Left lung (tissue), 10 donors: ENCODE measurements around the gene HAGHL. TPM values are rescaled to one million over a fixed set of nuclear protein-coding genes. Genes with fewer than 3 reads are reported as not detected.

Experiments used
- ATAC-seq: fragments of 200-7000 bp; cut with Tn5 transposase; one replicate; pipeline ENCODE4 v1.9.1; 2020; ENCODE audit warnings: moderate library complexity
- DNase-seq, 4 donors: peaks; one replicate each; pipeline ENCODE4 v3.0.0-alpha.2; 2013 to 2020
- H3K27ac ChIP-seq, 2 donors: fragments of 200-600 bp; sonication (generic) in 1 of 2; one replicate each; pipeline versions ENCODE4 v1.5.0 to v1.8.0; 2020 to 2021
- H3K27me3 ChIP-seq, 2 donors: fragments of 200-600 bp; sonication (generic) in 1 of 2; one replicate each; pipeline versions ENCODE4 v1.5.0 to v1.8.0; 2020 to 2021
- H3K36me3 ChIP-seq, 2 donors: fragments of 200-600 bp; sonication (generic) in 1 of 2; one replicate each; pipeline versions ENCODE4 v1.5.0 to v1.8.0; 2020 to 2021
- H3K4me1 ChIP-seq, 2 donors: fragments of 200-600 bp; one replicate each; pipeline ENCODE4 v1.8.0; 2021
- H3K4me3 ChIP-seq, 2 donors: fragments of 200-600 bp; sonication (generic) in 1 of 2; one replicate each; pipeline versions ENCODE4 v1.5.0 to v1.8.0; 2020 to 2021; ENCODE audit warnings: mild to moderate bottlenecking in 1 of 2
- H3K9me3 ChIP-seq, 2 donors: fragments of 200-600 bp; sonication (generic) in 1 of 2; one replicate each; pipeline versions ENCODE4 v1.5.0 to v1.8.0; 2020 to 2021
- intact Hi-C, 2 donors: fragments of 100-400 bp; cut with DNase I; formaldehyde crosslinking; loops; one replicate each; pipeline versions ENCODE4 v1.11.2 to v1.14.2; 2022
- polyA plus RNA-seq, 6 donors: library from polyadenylated mRNA; unstranded; fragments of 120-200 nt; gene quantifications; one replicate each; pipeline ENCODE4 v1.2.1, GENCODE V29; 2013; ENCODE audit not compliant: insufficient read length in 6 of 6
- total RNA-seq, 2 donors: library from RNA; stranded (reverse); fragmentation: NEBNext Ultra II Directional; extraction: Animal tissue kit (Norgen Biotek cat#: 25700); gene quantifications; one replicate each; pipeline ENCODE4 v1.2.1, GENCODE V29; 2021
- TF ChIP-seq, protein P1 (sequence below), 2 donors: fragments of 200-600 bp; sonication (generic) in 1 of 2; IDR thresholded peaks; one replicate each; pipeline versions ENCODE4 v1.5.0 to v1.8.0; 2021; ENCODE audit warnings: antibody characterized with exemption in 2 of 2
- donor health status: DM: no; HTN: yes; CAD: no.
- donor health status: DM: no; HTN: no; CAD: no.

The HAGHL gene
- total and polyA plus RNA-seq, 8 donors: 2.4 to 9.9 (median 4.4) TPM

DNA sequence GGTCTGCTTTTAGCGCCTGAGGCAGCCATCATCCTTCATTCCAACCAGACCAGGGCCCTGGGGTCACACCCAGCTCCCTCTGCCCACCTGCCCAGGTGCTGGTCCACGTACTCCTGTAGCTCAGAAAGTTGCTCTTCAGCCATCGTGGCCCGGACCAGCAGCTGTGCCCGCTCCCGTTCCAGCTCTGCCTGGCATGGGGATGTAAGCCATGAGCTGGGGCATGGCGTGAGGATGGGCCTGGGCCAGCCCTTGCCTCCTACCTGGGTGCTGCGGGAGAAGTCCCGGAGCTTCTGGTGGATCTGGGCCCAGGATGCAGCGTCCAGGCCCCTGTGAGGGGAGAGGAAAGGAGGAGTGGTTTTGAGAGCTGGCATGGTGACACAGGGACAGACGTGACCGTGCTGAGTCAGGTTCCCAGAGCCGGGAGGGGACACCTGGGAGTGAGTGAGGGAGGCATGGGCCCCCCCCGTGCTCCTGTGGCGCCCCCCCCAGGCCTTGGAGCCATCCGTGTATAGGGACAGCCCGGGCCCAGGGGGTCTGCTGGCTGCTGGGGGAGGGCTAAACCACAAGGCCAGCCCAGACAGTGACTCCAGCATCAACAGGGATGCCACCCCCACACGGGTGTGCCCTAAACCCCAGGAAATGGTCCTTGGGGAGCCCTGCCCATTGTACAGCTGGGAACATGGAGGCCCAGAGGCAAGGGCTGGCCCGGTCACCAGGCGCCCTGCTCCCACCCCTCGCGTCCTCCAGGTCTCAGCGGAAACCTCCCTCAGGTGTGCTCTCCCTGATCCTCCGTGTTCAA is 3.9 kb upstream of the HAGHL start:
- Histone ChIP-seq H3K9me3 (no peaks in the 10 kb centered on the region), H3K36me3 (peaks cover 0 to 4% of the 10 kb centered on the region in 2 donors), H3K27me3 (peaks cover 0 to 42% of the 10 kb centered on the region in 2 donors), H3K4me3 (no peak overlapping the region), H3K4me1 (peaks cover 18 to 48% of the 10 kb centered on the region in 2 donors), H3K27ac (no peak overlapping the region)
- ATAC-seq (no peak), DNase-seq (no peak)
- TF ChIP-seq, protein P1, sequence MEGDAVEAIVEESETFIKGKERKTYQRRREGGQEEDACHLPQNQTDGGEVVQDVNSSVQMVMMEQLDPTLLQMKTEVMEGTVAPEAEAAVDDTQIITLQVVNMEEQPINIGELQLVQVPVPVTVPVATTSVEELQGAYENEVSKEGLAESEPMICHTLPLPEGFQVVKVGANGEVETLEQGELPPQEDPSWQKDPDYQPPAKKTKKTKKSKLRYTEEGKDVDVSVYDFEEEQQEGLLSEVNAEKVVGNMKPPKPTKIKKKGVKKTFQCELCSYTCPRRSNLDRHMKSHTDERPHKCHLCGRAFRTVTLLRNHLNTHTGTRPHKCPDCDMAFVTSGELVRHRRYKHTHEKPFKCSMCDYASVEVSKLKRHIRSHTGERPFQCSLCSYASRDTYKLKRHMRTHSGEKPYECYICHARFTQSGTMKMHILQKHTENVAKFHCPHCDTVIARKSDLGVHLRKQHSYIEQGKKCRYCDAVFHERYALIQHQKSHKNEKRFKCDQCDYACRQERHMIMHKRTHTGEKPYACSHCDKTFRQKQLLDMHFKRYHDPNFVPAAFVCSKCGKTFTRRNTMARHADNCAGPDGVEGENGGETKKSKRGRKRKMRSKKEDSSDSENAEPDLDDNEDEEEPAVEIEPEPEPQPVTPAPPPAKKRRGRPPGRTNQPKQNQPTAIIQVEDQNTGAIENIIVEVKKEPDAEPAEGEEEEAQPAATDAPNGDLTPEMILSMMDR (IDR thresholded peaks at IDR 0.05): no peak
- intact Hi-C loops: no loop called here

DNA sequence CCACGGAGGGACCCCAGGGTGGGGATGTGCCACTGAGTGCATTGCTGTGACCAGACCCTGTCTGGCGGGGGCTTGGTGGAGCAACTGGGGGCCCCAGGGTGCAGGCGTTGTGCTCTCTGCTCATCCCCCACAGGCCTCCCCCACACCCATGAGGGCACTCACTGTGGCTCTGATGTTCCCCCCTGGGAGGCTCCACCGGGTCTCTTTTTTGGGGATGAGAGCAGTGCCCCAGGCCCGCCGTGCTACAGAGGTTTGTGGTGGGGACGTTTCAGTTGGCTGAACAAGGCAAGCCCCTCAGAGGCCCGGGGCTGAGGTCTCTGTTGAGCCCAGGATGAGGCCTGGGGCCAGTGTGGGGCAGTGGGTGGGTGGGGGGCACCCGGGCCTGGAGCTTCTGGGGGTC is 3.2 kb upstream of the HAGHL start:
- H3K4me1 ChIP-seq: peaks cover 18 to 55% of the 10 kb centered on the region in 2 donors
- H3K36me3 ChIP-seq: peaks cover 0 to 4% of the 10 kb centered on the region in 2 donors
- no peak overlapping the region for H3K4me3 ChIP-seq
- DNase-seq (no peak), ATAC-seq (no peak)
- intact Hi-C loops: no loop called here
- peaks cover 0 to 45% of the 10 kb centered on the region in 2 donors for H3K27me3 ChIP-seq
- TF ChIP-seq, protein P1 (IDR thresholded peaks at IDR 0.05): no peak
- no peaks in the 10 kb centered on the region for H3K9me3 ChIP-seq
- no peak overlapping the region for H3K27ac ChIP-seq

DNA sequence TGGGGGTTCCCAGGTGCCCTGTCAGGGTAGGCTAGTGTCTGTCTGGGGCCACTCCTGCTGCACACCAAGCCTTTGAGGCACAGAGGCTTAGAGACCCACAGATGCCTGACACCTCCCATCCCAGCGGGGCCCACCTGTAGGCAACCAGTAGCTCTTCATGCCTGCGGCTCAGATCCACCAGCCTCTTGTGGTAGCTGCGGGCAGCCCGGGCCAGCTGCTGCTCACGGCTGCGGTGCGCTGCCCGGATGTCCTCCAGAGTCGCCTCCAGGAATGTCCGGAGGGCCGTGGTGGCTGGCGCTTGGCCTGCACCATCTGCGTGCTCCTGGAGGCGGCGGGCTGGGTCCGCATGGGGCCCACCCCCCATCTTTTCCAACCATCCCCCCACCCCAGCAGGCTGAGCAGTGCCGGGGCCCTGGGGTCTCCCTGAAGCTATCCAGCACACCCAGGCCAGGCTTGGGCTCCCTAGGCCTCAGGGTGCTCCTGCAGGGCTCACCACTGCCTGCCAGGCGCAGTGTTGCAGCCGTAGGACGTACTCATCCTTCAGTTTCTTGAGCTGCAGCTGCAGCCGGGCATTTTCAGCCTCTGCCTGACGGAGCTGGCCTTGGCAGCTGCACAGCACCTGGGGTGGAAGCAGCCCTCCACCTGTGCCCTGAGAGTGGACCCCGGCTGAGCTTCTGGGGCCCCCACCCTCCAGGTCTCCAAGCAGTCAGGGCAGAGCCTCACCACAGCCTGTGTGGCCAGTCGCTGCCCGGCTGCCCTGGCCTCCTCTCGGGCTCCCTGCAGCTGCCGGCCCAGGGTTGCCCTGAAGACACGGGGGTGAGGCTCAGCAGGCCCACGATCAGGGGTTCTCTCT is 2.5 kb upstream of the HAGHL start:
- intact Hi-C loops: no loop called here
- TF ChIP-seq, protein P1 (IDR thresholded peaks at IDR 0.05): no peak
- Histone ChIP-seq H3K27me3 (peaks cover 0 to 53% of the 10 kb centered on the region in 2 donors), H3K36me3 (peaks cover 0 to 4% of the 10 kb centered on the region in 2 donors), H3K4me3 (no peak overlapping the region), H3K27ac (no peak overlapping the region), H3K9me3 (no peaks in the 10 kb centered on the region), H3K4me1 (peaks cover 18 to 53% of the 10 kb centered on the region in 2 donors)
- DNase-seq (no peak), ATAC-seq (no peak)

DNA sequence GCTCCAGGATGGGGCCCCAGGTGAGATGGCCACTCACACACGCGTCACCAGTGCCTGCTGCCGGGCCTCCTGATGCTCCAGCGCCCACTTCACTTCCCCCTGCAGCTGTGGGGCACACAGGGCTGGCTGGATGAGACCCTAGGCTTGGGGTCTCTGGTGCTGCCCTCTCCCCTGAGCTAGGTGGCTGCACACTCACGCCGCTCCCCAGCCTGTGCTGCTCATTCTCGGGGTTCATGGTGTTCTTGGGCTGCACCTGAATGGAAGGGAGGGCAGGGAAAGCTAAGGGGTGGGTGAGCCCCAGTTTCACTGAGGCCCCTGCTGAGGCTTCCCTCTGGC is 1.9 kb upstream of the HAGHL start:
- H3K9me3 ChIP-seq: no peaks in the 10 kb centered on the region
- H3K4me1 ChIP-seq: peaks cover 16 to 48% of the 10 kb centered on the region in 2 donors
- TF ChIP-seq, protein P1 (IDR thresholded peaks at IDR 0.05): no peak
- intact Hi-C loops: no loop called here
- DNase-seq (no peak), ATAC-seq (no peak)
- H3K27me3 ChIP-seq: peaks cover 0 to 51% of the 10 kb centered on the region in 2 donors
- peaks cover 0 to 7% of the 10 kb centered on the region in 2 donors for H3K36me3 ChIP-seq
- H3K27ac ChIP-seq: no peak overlapping the region
- H3K4me3 ChIP-seq: no peak overlapping the region
